GM21529 (cell line): Measurements from ENCODE around the gene ARL13B.
"Not testable (repeated sequence)": the region's sequence is repeated elsewhere in the genome, so short reads cannot be mapped to it uniquely, and the experiment has no call there.

ENCODE experiments used
- ATAC-seq: cut with Tn5 transposase; IDR thresholded peaks from one replicate; pipeline ENCODE4 v1.9.1; 2021; ENCODE audit not compliant: unreplicated experiment

Gene ARL13B

DNA sequence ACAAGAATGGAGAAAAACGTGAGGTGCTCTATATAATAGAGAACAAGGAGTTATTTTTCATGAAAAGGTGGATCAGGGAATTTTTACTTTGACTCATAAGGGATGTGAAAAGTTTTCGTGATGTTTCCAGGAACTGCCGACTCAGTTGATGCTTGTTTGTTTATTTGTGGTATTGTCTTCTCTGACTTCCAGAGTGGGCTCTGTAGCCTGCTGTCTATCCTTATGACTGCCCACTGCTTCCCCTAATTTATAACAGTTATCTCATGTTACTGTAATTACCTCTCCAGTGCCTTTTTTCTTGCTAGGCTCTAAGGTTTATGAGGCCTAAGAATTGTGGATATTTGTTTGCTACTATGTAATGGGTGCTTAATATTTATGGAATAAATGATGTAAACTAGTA lies 12.3 kb downstream of the ARL13B start:
- no peak for ATAC-seq

DNA sequence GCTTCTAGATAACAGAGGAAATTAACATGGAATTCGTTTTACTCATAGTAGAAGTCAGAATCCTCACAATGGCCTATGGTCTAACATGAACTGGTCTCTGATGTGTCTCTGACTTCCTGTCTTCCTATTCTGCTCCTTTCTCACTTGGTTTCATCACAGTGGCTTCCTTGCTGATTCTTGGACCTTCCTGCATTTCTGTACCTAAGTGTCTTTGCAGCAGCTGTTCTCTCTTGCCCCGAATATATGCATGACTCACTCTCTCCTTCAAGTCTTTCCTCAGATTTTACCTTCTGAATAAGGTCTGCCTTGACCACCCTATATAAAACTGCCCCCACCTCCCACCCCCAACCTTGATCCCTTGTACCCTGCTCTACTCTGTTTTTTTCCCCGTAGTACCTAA lies 14.1 kb downstream of the ARL13B start:
- no peak for ATAC-seq

DNA sequence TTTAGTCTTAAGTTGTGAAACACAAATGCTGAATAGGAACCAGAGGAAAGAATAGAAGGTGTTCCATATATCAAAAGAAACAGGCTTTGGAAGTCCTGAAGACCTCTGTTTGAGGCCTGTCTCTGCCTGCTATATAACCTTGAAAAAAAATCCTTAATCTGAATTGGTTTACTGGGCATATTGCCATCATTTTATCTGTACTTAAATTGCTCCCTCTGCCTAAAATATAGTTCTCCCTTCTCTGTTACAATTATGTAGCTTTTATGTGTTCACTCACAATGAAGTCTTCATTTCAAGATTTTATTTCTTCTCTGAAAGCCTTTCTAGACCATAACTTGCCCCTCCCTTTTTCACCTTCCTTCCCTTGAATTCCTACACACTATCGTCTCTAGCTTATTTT lies 21.2 kb downstream of the ARL13B start:
- no peak for ATAC-seq

DNA sequence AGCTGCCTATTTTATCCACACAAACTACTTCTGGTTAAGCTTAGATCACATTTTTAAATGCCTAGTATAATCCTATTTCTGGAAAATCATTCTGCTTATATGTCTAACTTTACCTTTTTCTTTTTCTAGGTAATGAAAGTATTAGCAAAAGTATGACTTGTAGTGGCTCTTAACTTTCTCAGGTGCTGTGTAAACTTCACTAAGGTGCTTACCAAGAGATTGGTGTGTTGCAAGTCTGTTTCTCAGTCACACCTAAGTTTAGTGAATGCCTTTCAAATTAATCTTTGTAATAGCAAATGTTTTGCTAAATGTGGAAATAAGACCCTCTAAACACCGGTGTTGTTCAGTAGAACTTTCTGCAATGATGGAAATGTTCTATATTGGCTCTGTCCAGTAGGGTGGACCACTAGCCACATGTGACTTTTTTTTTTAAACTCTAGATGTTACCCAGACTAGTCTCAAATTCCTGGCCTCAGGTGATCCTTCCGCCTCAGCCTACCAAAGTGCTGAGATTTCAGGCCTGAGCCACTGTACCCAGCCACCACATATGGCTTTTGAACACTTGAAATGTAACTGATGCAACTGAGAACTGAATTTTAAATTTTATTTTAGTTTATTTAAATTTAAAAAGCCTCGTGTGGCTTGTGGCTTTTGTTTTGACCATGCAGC lies 22.0 kb downstream of the ARL13B start:
- no peak for ATAC-seq

DNA sequence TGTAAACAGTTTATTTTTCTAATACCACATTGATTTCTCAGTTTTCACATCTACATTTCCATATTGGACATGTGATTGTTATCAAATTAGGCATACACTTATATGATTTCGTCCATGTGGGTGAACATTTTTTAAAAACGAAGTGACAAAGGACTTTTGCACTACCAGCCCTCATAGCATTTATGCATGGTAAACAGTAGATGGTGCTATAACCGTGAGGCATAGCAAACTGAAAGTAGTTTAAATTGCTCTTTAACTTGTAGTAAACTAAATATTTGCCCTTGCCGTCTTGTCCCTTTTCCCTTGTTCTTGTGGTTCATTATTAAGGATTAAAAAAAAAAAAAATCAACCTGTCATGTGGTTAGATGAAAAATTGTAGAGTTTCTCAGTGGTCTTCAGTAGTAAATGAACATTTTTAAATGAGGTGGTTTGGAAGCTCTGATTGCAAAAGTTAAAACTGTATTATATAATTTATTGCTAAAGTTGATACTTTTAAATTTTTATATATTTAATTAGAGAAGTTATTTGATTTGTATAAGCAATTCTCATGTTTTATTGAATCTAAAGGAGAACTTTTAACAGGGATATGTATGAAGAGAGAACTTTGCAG lies 24.5 kb downstream of the ARL13B start:
- peak; percentile 92 for ATAC-seq

DNA sequence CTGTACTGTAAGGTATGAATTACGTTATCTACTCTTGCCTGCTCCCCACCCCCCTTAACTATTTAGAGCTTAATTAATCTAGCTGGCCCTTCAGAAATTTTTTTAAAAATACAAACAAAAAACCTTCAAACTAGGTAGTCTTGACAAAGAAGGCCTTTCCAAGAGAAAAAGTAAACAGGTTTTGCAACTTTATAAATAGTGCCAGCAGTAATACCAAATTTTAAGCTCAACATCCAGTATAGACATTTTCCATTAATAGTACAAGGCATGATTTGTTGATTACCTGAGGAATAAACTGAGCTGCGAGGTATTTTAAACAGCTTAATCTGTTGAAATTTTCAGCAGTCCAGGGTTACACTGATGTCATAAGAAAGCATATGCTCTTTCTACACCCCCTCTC lies 28.3 kb downstream of the ARL13B start:
- ATAC-seq = no peak

DNA sequence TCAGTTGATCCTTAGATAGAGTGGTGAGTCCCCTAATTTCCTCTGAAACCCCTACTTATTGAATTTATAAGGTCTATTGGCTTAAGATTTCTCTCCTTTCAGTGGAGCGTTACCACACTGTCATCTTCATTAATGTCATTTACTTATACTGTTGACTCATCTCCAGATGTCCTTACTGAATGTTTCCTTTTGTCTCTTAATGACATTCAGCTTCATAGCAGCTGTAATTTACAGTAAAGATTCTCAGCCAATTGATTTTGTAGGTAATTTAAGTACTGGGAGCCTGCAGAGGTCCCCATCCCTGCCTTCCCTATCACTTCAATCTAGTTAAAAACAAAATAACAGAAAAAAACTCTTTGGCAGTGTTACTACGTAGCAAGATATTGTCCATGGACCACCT lies 29.7 kb downstream of the ARL13B start:
- ATAC-seq = no peak

DNA sequence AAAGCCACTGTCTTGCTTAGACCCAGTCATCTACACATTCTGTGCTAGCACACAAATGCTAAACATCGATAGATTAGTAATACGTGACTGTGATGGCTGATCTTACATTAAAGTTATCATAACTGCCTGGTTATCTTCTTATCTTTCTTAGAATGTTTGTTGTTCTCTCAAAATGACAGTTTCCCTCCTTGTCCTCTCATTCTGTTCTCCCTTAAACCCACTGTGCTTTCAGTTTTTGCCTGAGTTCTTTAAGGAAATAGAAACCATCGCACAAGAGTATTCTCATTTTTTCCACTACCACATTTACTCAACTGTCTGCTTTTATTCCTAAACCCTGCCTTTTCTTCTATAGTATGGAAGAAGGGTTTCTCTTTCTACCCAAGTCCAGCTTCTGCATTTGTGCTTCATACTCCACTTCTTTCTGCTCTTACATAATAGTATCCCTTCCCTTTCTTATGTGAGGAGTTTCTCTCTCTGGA lies 31.3 kb downstream of the ARL13B start:
- no peak for ATAC-seq

DNA sequence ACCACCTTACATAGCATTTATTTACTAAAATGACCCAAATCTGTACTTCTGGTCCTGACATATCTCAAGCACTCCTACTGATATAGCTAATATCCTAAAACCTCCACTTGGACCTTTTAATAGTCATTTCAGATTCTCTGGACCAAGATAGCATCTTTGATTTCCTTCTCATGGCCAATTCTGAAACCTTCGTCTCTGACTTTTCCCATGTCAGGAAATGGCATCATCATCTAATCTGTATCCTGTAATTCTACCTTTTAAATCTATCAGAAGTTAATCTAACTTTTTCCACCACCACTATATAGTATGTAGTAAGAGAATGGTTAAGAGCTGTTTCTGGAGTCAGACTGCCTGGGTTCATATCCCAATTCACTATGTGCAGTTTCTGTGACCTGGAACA lies 32.2 kb downstream of the ARL13B start:
- no peak for ATAC-seq

DNA sequence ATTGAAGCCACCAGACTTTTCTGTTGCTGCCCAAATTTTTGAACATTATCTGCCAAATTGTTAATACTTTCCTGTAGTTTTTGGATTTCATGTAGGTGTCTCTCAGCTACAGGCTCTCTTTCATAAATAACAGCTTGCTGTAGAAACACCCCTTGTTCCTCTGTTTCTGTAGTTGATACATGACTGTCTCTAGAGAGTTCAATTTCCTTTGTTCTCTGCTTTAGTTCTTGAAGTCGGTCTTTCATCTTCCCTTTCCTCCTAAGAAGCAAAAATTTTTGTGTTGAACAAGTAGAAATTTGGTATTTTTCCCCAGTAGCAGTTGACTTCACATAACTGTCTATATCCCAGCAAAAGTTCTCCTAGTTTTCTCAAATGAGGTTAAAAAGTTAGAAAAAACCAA lies 35.1 kb downstream of the ARL13B start:
- no peak for ATAC-seq

DNA sequence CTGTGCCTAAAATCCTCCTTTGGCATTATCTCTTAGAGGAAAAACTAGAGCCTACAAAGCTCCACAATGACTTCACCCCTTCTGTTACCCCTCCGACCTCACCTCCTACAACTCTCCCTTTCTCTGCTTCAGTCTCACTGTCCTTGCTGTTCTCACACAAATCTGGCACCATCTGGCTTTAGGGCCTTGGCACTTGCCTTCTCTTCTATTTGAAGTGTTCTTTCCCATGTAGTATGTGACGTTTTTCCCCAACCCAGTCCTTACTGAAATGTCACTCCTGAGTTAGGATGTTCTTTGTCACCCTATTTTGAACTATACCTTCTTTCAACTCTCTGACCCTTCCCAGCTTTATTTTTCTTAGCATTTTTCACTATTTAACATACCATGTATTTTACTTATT lies 39.7 kb downstream of the ARL13B start:
- no peak for ATAC-seq

DNA sequence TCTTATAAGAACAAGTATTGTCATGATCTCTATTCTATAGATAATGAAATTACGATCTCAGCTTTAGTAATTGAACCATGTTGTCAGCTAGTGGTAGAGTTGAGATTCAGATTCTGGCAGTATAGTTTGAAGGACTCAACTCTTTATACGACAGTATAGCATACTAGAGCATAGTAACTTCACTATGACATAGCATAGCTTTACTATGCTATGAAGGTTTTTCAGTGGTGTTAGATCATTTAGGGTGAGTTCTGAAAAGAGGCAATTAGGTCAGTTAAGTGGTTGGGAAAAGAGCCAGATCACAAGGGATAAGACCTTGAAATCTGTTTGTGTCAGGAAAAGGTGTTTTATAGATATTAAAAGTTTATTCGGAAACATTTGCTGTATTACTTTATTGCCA lies 40.3 kb downstream of the ARL13B start:
- no peak for ATAC-seq

DNA sequence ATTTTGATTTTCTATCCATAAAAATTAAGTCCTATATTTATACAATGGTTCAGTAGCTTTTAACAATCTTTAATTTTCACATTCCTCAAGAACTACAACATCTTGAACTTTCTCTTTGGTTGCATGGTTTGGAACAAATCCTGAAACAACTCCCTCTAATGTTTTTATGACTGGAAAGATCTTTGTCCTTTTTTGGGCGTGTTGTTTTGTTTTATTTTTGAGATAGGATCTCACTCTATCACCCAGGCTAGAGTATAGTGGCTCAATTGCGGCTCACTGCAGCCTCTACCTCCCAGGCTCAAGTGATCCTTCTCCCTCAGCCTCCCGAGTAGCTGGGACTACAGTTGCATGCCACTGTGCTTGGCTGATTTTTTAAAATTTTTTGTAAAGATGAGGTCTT lies 44.4 kb downstream of the ARL13B start:
- no peak for ATAC-seq

DNA sequence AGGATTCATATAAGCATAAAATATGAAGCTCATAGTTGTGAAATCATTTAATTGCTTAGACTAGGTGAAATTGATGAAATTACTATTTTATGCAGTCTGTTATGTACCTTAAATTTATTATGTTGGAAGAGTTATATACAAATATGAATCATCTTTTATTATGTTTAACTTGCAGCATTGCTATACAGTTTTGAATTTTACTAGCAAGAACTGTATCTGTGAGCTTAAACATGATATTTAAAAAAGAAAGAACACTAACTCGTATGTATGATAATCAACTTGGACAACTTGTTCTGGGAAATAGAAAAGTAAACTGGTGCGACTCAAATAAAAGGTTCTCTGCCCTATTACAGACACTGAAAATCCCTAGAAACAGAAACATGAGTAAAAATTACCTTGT lies 46.7 kb downstream of the ARL13B start:
- no peak for ATAC-seq

DNA sequence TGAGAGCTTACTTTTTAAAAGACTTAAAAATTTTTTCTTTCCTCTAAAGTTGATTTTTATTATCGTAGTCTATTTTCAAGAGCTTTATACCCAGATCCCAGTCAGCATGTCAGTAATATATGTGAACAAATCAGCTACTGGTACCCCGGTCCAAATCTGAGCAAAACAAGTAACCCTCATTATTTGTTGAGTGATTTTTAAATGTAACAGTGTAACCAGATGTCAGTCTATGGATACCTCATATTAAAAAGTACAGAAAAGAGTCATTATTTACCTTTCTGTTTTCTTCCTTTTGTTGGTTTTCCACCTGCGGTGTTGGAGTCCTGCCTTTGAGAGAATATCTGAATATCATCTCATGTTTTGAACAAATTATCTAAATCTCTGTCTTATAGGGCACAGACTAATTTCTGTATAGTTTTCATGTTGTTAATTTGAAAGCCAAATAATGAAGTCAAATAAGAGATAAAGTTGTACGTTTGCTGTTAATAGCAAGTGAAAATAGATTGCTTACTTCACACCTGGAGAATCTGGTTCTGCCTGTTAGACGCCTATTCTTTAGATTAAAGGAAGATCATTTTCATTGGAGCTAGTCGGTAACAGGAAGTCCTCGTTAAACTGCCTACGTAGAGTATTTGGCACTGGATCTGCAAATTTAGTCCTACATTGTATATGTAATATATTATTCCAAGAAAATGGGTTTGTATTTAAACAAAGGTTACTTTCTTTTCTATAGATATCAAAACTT lies 48.3 kb downstream of the ARL13B start, which contains the start of gene STX19:
Gene STX19, minus strand, starts transcription at position 505 of the 745 bp plus-strand sequence. CDS start 13,328 bp downstream, outside the sequence.
- ATAC-seq = no peak

DNA sequence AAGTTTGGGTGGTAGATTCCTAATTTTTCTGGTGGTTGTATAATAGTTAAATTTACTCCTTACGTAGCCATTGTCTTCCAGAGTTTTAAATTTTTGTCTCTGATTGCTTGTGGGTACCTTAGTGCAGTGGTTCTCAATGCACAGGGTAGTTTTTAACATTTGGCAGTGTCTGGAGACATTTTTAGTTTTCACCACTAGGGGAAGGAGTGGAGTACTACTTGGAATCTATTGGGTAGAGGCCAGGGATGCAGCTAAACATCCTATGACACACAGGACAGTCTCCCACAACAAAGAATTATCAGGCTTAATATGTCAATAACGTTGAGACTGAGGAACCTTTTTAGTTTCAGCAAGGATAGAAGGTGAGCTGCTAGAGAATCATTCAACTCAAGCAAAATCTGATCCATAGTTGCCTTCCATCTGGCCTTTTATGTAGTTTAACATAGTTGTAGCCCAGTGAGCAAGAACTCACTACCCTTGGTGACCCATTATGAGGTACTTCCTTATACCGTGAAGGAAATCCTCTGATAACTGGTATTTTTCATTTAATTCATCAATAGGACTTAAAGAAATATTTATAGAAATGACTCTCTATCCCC lies 57.1 kb downstream of the ARL13B start:
- ATAC-seq = peak; percentile 94

DNA sequence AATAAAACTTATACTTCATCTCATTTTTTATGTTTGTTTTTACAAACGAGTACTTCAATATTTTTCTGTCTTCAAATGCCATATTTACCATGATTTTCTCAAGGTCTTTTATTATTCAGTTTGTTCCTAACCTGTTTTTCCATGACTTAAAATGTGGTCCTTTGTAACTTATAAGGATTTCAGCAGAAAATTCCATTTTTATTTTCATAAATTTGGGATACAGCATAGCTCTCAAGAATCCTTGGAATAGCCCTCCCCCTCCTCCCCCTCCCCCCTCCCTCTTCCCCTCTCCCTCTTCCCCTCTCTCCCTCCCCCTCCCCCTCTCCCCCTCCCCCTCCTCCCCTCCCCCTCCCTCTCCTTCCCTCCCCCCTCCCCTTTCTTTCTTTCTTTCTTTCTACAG lies 63.3 kb downstream of the ARL13B start:
- ATAC-seq = no peak

DNA sequence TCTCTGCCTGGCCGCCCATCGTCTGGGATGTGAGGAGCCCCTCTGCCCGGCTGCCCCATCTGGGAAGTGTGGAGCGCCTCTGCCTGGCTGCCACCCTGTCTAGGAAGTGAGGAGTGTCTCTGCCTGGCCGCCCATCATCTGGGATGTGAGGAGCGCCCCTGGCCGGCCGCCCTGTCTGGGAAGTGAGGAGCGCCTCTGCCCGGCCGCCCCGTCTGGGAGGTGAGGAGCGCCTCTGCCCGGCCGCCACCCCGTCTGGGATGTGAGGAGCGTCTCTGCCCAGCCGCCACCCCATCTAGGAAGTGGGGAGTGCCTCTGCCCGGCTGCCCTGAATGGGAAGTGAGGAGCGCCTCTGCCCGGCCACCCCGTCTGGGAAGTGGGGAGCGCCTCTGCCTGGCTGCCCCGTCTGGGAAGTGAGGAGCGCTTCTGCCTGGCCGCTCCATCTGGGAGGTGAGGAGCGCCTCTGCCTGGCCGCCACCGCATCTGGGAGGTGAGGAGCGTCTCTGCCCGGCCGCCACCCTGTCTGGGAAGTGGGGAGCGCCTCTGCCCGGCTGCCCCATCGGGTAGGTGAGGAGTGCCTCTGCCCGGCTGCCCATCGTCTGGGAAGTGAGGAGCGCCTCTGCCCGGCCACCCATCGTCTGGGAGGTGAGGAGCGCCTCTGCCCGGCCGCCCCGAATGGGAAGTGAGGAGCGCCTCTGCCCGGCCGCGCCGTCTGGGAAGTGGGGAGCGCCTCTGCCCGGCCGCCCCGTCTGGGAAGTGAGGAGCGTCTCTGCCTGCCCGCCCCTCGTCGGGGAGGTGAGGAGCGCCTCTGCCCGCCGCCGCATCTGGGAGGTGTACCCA lies 64.4 kb downstream of the ARL13B start:
- ATAC-seq = not testable (repeated sequence)

DNA sequence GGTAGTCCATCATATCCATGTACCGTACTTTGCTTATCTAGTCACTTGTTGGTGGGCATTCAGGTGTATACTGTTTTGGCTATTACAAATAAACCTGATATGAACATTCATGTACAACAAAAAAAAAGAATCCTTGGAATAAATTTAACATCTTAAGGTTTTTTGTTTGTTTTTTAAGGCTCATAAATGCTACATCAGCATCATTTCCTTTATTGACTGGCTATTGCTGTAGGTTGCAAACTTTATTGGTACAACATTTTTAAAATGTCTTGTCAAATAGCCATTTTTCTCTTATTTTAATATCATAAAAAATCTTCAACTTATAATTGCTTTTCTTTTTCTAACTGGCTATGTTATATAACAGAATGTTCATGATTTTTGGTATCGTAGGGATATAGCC lies 66.6 kb downstream of the ARL13B start:
- no peak for ATAC-seq

DNA sequence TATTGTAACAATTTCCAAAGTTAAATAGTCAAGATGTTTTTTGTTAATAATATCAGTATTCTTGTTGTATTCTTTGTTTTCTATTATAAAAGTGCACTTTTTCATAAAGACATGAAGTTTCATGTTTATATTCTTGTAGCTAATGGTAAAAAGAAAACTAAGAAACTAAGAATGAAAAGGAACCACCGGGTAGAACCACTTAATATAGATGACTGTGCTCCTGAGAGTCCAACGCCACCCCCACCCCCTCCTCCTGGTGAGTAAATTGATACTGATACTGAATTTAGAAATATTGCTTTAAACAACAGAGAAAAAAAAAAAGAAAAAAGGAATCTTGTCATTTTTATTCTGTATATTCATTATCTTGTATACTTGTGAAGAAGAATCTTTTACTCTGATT lies 69.3 kb downstream of the ARL13B start:
- ATAC-seq = no peak

DNA sequence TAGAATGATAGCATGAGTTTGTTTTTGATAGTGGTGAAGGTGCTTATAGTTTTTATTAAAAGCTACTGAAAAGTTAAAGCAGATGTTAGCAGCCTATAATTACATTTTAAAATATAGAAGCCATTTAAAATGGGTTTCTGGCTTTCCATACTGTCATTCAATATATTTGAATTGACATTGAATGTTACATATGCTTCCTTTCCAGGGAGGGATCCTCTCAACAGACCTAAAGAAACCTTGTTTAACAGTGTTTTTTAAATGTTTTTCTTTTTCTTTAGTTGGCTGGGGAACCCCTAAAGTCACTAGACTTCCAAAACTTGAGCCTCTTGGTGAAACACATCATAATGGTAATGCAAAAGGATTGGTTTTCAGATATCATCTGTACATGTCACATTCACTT lies 70.6 kb downstream of the ARL13B start:
- ATAC-seq = no peak
